HG03095 (cell line): Measurements from ENCODE around the gene SRSF8.
A peak's percentile ranks its signal among the peaks of the same experiment; 100 is the strongest.
"Not testable (repeated sequence)": the region's sequence is repeated elsewhere in the genome, so short reads cannot be mapped to it uniquely, and the experiment has no call there.

Experiments used
- ATAC-seq: cut with Tn5 transposase; IDR thresholded peaks from one replicate; pipeline ENCODE4 v1.9.1; 2021; ENCODE audit warnings: moderate library complexity; ENCODE audit not compliant: unreplicated experiment

Gene SRSF8

GRCh38 chr11:95093548-95093947 lies 26.8 kb downstream of the SRSF8 start:
- no peak for ATAC-seq

DNA sequence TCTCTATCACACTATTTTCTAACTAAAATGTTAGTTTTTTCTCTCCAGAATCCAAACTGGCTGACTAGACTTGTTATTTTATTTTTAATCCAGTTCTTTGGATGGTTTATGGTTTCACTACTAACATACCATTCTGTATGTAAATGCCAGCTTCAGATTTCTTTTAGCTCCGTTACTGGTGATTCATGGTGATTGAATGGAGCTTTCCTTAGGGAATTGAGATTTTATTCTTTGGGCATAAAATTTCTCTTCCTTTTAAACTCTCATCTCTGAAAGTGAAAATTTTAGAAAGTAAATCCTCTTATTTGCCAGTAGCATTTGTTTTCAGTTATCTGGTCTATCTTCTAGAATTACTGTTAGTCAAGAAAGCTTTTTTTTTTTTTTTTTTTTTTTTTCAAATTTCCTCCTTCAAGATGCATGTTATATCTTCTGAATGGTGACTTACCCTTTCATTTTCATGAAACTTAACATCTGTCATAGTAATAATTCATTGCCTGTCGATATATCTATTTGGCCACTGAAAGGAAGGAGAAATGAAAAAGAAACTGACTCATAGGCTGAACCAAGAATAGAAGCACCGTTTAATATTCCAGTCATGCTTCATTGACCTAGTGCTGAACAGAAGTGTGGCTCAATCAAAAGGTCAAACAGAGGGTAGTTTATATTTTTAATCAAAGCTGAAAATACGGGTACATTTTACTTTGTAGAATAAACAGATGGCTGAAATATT lies 29.3 kb downstream of the SRSF8 start:
- peak; percentile 80 for ATAC-seq

DNA sequence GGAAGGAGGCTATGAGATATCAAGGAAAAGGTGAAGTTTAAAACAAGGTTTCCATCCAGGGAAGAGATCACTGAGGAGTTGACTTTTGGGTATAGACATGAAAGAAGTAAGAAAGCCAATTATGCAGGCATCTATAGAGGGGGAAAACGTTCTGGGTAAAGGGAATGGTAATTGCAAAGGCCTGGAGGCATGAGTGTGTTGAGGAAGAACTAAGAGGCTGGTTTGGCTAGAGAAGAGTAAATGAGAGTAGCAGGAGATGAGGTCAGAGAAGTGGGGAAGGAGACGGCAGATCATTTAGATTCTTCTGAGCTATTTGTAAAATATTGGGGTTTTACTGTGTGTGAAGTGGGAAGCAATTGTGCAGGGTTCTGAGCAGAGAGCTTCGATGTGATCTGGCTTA lies 30.5 kb downstream of the SRSF8 start:
- no peak for ATAC-seq

GRCh38 chr11:95098826-95099225 lies 32.1 kb downstream of the SRSF8 start:
- no peak for ATAC-seq

DNA sequence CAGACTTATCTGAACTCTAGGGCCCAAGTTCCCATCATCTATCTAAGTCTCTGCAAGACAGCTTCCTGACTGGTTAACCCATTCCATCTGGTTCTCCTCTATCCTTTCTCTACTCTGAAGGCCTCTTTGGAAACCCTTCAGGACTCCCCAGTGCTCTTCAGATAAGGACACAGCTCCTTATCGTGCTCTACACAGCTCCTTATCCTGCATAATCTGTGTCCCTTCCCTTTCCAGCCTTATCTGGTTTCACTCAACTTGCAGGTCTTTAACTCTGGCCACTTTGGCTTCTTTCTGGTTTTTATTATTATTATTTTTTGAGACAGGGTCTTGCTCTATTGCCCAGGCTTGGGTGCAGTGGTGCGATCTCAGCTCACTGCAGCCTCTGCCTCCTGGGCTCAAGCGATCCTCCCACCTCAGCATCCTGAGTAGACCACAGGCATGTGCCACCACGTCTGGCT lies 33.5 kb downstream of the SRSF8 start:
- ATAC-seq = no peak

DNA sequence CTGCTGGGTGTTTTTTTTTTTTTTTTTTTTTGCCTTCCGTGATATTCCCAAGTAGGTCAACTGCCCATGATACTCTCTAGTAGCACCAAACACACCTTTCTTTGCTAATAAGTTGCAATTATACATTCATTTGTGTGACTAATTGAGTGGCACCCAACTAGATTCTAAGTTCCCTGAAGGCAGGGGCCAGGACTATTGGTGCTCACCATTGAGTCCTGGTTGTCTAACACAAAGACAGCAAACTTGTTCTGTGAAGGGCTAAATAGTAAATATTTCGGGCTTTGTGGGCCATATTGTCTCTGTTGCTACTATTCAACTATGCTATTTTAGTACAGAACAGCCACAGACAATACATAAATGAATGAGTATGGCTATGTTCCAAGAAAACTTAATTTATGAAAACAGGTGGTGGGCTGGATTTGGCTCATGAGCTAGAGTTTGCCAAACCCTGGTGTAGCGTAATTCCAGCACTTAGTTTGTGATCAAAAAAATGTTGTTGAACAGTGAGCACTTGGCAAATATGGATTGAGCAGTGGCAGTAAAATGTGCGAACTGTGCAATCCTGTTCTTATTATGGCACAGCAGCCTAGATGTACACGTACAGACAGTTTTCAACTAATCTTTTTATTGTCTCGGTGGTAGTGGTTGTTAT lies 34.3 kb downstream of the SRSF8 start:
- ATAC-seq = no peak

- no peak for ATAC-seq
These were observed 35.2 kb downstream of the SRSF8 start for GRCh38 chr11:95101935-95102334.

DNA sequence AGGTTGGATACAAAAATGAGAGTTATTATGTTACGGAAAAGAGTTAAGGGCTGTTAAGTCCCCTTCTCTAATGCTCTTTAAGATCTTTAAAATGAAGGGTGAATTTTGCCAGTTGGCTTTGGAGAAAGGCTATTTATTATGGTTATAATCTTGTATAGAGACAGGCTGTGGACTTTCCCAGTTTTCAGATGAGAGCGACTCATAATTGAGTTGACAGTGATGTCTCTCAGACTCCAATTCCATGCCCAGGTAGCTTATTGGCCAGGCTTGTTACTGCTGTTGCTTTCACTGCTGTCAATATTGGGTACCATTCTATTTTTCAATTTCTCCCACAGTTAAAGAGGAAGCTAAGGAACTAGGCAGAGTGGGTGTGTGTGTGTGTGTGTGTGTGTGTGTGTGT lies 36.0 kb downstream of the SRSF8 start:
- ATAC-seq = no peak

- ATAC-seq = no peak
These were observed 37.0 kb downstream of the SRSF8 start for GRCh38 chr11:95103701-95104100.

- no peak for ATAC-seq
These were observed 37.6 kb downstream of the SRSF8 start for GRCh38 chr11:95104121-95104830.

DNA sequence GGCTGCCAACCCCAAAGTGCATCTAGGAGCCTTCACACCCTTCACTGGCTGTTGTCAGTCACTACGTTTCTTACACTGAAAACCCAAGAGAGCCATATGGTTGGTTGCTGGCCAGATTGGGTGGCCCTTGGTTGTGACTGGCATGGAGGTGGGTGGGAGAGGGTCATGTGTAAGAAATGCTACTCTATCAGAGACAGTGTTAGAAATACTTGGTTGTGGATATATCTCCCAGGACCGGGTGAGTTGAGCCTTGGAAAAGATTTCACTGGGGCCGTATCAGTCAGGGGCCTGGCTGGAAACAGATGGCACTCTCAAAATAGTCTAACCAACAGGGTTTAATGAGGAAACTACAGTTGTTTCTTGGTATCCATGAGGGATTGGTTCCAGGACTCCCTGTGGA lies 38.1 kb downstream of the SRSF8 start:
- ATAC-seq = no peak

DNA sequence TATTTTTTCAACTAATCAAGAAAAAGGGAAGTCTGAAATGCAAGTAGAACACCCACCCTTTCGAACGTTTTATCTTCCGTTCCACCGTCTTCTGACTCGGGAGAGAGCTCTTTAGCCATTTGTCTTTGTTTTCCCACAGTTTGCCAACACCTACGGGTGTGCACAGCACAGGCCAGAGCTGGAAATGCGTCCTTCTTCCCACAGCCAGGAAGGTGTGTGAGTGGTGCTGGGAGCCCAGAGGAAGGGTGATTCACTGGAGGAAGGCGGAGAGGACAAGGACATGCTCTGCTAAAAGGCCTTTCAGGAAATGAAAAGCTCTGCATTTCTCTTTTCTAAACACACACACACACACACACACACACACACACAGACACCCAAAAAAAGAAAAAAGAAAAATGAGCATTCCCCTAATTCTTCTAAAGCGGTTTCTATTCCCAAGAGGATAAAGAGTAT lies 41.5 kb downstream of the SRSF8 start:
- ATAC-seq = no peak

DNA sequence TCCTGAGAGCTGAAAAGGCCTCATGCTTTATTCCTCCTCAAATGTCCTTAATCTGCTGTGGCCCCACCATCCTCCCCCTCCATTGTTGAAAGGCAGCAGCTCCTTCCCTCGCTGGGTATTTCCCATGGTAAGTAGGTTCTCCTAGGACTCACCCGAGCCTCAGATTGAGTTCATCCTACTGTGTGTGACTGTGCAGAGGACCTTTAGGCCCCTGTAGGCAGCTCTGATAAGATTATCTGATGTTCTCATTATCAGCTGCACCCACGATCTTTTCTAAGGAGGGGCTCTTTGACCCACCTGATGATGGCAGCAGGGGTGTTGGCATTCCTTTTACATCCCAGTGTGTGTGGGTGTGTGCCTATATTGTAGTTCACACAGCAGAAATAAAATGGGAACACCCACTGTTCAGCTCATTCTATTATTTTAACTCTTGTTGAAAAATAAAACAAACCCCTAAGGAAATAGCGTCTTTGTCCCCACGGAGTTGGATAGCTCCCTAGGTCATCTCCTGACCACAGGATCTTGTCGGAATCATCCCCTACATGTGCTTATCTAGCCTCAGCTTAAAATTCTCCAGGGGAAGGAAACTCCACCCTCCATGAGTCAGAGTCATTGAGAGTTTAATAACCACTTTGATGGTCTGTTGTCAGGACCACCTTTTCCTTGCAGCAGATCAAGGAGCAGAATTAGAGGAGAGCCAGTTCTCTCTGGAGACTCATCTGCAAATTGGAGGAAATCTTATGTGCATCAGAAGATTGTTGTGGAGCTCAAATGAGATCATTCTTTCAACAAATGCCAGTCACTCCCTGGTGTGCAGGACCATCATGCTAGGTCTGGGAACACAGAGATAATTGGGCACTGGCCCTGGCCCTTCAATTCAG lies 42.2 kb downstream of the SRSF8 start:
- ATAC-seq = no peak

- ATAC-seq = not testable (repeated sequence)
These were observed 44.8 kb downstream of the SRSF8 start for GRCh38 chr11:95111471-95111870.

GRCh38 chr11:95111923-95112540 lies 45.3 kb downstream of the SRSF8 start:
- no peak for ATAC-seq

GRCh38 chr11:95115597-95115996 lies 48.9 kb downstream of the SRSF8 start:
- no peak for ATAC-seq

DNA sequence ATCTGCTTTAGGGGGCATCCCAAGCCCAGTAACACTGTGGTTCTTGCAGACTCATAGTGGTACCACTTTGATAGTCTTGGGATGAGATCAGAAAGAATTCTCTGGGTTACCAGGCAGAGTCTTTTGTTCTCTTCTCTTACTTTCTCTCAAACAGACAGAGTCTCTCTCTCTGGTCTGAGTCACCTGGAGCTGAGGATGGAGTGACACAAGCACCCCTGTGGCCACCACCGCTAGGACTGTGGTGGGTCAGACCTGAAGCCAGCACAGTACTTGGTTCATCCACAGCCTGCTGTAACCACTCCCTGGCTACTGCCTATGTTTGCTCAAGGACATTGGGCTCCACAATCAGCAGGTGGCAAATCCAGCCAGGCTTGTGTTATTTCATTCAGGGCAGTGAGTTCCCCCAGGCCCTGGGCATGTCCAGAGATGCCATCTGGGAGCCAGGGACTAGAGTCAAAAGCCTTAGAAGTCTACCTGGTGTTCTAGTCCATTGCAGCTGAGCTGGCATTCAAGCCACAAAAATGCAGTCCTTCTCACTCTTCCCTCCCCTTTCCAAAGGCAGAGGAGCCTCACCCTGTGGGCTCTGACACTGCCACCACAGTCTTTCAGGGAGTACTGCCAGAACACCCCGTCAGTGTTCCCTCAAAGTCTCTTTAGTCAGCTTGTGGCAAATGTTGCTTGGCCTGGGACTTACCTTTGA lies 52.8 kb downstream of the SRSF8 start:
- no peak for ATAC-seq
